NT2/D1 (cell line): ENCODE measurements around the gene GIT1.

Experiments used
- SUZ12 ChIP-seq: IDR thresholded peaks from 2 replicates; pipeline ENCODE4 v1.6.1; 2011; ENCODE audit not compliant: insufficient read length, insufficient read depth; ENCODE audit errors: extremely low read depth
- YY1 ChIP-seq: IDR thresholded peaks from 2 replicates; pipeline ENCODE4 v1.6.1; 2011; ENCODE audit not compliant: insufficient read length, insufficient read depth
- ZNF274 ChIP-seq: IDR thresholded peaks from 2 replicates; pipeline ENCODE4 v1.6.1; 2011; ENCODE audit warnings: mild to moderate bottlenecking, low read depth, low read length

DNA sequence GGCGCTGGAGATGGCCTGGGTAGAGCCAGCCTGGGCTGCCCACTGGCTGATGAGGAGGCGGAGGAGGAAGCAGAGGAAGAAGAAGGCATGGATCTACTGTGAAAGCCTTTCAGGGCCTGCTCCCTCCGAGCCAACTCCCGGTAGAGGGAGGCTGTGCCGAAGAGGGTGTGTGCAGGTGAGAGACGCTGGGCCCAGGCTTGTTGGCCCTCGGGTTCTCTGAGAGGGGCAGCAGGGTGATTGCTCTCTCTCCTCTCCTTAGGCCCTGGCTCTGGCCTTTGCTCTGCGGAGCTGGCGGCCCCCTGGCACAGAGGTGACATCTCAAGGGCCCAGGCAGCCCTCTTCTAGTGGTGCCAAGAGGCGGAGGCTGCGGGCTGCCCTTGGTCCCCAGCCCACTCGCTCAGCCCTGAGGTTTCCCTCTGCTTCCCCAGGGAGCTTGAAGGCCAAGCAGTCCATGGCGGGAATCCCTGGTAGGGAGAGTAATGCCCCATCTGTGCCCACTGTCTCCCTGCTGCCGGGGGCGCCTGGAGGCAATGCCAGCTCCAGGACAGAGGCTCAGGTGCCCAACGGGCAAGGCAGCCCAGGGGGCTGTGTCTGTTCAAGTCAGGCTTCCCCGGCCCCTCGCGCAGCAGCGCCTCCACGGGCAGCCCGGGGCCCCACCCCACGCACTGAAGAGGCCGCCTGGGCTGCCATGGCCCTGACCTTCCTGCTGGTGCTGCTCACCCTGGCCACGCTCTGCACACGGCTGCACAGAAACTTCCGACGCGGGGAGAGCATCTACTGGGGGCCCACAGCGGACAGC, 17.4 kb downstream of the GIT1 start:
- TF ChIP-seq ZNF274 (no peak), YY1 (no peak), SUZ12 (no peak)
